Omental fat pad (tissue), 4 donors: ENCODE results near the gene ITM2C. TPM values are rescaled to one million over a fixed set of nuclear protein-coding genes. Genes with fewer than 3 reads are reported as not detected.
A peak's percentile ranks its signal among the peaks of the same experiment; 100 is the strongest.

Experiments
- ATAC-seq: fragments of 150-250 bp; one replicate; pipeline ENCODE4 v1.9.1; 2016; ENCODE audit warnings: mild to moderate bottlenecking, moderate library complexity; ENCODE audit not compliant: low FRiP score
- DNase-seq: peaks from one replicate; pipeline ENCODE4 v3.0.0-alpha.2; 2019; ENCODE audit warnings: low spot score
- total RNA-seq, 4 donors: library from RNA; depleted of rRNA; stranded (reverse); fragments of >200 nt; gene quantifications; one replicate each; pipeline ENCODE4 v1.1.0, GENCODE V29; 2016
- TF ChIP-seq, protein P1 (sequence below), 3 donors: fragments of 450-650 bp; IDR thresholded peaks; one replicate each; pipeline ENCODE4 v1.5.1; 2016 to 2017; ENCODE audit warnings: antibody characterized with exemption in 3 of 3, mild to moderate bottlenecking in 3 of 3, moderate library complexity in 2 of 3

ITM2C gene
- total RNA-seq, 4 donors from 2014 or later: 17.9 to 35.9 (median 28.8) TPM

DNA sequence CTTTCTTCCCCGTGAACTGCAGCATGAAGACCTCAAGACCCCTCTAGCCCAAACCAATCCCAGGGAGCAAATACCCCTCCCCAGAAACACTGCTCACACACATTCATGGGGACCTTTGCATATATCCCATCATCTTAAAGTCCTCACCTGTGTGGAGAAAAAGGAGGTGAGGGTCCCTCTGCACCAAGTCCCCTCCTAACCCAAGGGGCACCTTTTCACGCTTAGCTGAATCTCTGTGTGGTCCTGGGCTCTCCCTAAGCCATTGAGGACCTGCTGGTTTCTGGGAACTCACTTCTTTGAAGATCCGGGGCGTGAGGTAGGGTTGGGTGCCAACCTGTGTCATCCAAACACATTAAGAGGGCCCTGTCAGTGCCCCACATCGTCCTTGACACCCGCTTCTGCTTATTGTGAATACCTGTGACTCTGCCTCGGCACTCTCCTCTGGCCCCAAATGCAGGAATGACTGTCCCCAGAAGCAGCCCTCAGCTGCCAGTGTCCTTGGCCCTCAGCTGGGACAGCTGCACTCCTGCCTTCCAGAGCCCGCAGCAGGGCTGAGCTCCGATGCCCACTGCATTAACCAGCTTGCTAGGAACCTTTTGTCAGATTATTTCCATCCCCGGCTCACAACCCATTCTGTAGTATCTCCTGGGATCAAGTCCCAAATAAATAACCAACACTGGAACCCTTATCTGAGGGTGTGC lies 41.3 kb upstream of the ITM2C start:
- TF ChIP-seq, protein P1, sequence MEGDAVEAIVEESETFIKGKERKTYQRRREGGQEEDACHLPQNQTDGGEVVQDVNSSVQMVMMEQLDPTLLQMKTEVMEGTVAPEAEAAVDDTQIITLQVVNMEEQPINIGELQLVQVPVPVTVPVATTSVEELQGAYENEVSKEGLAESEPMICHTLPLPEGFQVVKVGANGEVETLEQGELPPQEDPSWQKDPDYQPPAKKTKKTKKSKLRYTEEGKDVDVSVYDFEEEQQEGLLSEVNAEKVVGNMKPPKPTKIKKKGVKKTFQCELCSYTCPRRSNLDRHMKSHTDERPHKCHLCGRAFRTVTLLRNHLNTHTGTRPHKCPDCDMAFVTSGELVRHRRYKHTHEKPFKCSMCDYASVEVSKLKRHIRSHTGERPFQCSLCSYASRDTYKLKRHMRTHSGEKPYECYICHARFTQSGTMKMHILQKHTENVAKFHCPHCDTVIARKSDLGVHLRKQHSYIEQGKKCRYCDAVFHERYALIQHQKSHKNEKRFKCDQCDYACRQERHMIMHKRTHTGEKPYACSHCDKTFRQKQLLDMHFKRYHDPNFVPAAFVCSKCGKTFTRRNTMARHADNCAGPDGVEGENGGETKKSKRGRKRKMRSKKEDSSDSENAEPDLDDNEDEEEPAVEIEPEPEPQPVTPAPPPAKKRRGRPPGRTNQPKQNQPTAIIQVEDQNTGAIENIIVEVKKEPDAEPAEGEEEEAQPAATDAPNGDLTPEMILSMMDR (IDR thresholded peaks at IDR 0.05): no peak
- DNase-seq (no peak), ATAC-seq (no peak)

DNA sequence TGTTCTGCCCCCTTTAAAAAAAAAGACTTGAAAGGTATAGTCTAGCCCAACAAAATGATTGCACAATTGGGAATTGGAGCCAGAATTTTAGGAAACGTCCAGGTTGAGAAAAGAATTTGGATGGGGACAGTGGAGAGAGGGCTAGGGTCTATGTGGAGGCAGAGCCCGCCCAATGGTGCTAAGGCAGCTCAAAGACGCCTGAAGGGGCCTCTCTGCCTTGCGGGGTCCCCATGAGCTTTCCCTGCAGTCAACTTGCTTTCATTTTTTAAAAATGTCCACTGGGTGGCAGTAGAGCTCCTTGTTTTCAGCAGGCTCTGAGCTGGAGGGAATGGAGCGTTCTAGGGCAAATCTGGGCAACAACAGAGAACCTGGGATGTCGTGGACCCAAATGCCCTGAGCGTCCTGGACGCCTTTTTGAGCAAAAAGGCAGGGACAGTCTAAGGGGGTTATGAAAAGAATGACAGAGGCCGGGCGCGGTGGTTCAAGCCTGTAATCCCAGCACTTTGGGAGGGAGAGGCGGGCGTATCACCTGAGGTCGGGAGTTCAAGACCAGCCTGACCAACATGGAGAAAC lies 40.2 kb upstream of the ITM2C start:
- DNase-seq (no peak), ATAC-seq (peak; percentile 43)
- TF ChIP-seq, protein P1 (IDR thresholded peaks at IDR 0.05): peak in 1 of 3 donors; percentile 42

GRCh38 chr2:230825354-230825753 lies 39.4 kb upstream of the ITM2C start:
- DNase-seq (no peak), ATAC-seq (no peak)
- TF ChIP-seq, protein P1 (IDR thresholded peaks at IDR 0.05): no peak

DNA sequence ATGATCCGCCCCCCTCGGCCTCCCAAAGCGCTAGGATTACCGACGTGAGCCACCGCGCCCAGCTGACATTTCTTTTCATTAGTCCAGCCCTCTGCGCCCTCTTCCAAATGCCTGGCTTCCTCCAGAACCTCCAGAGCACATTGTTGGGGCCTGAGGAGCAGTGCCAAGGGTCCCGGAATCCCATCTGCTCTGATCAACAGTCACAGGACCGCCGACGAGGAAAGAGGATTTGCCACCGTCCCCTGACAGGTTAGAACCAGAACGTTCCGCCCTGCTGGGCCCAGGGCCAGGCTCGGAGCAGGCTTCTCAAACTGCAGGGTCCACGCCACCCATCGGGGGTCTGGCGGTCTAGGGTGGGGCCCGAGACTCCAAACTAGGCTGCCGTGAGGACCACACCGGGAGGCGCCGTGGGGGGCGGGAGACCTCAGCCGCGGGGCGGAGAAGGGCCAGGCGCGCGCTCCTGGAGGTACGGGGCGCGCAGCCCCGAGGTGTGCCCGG lies 36.9 kb upstream of the ITM2C start:
- DNase-seq (no peak), ATAC-seq (no peak)
- TF ChIP-seq, protein P1 (IDR thresholded peaks at IDR 0.05): no peak

DNA sequence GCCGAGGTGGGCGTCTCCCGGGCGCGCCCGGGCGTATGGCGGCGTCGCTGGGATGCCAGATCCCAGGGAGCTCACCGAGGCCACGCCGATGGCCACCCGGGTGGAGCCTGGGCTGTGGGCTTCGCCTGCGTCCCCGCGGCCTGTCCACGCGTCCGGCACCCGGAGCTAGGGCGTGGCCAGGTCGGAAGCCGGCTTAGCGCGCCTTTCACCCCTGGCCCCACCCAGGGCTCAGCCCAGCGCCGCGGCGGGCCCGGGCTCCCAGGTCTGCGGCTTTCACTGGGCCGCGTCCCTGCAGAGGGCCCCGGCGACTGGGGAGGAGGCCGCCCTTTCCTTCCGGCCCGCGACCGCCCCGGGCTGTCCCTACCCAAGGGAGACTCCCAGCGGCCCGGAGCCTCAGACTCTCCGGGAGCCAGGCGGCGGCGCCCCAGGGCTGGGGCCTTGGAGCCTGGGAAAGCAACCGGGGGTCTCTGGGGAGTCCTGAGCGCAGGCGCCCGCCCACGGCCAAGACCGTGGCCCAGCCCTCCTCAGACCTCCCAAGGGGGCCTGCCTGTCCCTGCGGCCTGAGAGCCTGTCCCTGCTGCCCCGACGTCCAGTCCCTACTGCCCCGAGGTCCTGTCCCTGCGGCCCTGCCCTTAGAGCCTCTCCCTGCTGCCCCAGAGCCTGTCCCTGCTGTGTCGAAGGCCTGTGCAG lies 36.3 kb upstream of the ITM2C start:
- ATAC-seq (no peak), DNase-seq (no peak)
- TF ChIP-seq, protein P1 (IDR thresholded peaks at IDR 0.05): no peak

DNA sequence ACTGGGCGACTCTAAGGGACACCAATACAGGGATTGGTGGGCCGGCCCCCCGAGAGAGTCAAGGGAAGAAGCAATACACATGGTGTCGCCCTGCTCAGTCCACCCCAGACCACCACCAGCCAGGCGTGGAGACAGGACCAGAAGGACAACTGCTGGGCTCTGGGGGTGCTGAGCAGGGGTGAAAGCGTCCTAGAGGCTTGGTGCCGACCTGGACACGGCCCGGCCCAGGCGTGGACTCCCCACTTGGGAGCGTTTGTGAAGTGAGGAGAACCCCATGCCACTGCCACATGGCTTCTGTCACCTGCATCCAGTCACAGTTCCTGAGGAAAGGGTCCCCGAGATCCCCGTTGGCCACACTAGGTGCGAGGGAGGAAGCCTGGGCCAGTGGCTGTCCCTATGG lies 35.4 kb upstream of the ITM2C start:
- ATAC-seq: no peak
- TF ChIP-seq, protein P1 (IDR thresholded peaks at IDR 0.05): no peak
- no peak for DNase-seq
